ENCODE results near the gene KBTBD12. TPM values are rescaled to one million over a fixed set of nuclear protein-coding genes. Genes with fewer than 3 reads are reported as not detected.

KBTBD12 gene
- total RNA-seq, 1 donor from 2014 or later: not detected

GRCh38 chr3:127974226-127974625 lies 59.2 kb downstream of the KBTBD12 start:
- H3F3A ChIP-seq (ENCODE audit: low read depth): no peaks in the 10 kb centered on the region
- no peak overlapping the region for H3K27ac Mint-ChIP-seq
- H3K27me3 ChIP-seq: peaks cover 66% of the 10 kb centered on the region
- no peaks in the 10 kb centered on the region for H3K36me3 Mint-ChIP-seq
- H3K4me2 ChIP-seq: no peak overlapping the region
- no peaks in the 10 kb centered on the region for H3K4me1 Mint-ChIP-seq
- no peaks in the 10 kb centered on the region for H4K20me1 ChIP-seq (ENCODE audit: low read depth)
- H2AFZ ChIP-seq (replicated peaks): no peak overlapping the region
- no peak overlapping the region for H3K27ac ChIP-seq
- H3K79me2 ChIP-seq (ENCODE audit: low read depth): no peaks in the 10 kb centered on the region
- DNase-seq (ENCODE audit: low spot score): no peak
- no peaks in the 10 kb centered on the region for H3K36me3 ChIP-seq
- no peak overlapping the region for H3K9ac ChIP-seq
- H3K9me3 Mint-ChIP-seq: no peaks in the 10 kb centered on the region
- TF ChIP-seq EZH2phosphoT487 (IDR thresholded peaks at IDR 0.05) (no peak), EZH2 (IDR thresholded peaks at IDR 0.05) (no peak)
- TF ChIP-seq, protein P1, sequence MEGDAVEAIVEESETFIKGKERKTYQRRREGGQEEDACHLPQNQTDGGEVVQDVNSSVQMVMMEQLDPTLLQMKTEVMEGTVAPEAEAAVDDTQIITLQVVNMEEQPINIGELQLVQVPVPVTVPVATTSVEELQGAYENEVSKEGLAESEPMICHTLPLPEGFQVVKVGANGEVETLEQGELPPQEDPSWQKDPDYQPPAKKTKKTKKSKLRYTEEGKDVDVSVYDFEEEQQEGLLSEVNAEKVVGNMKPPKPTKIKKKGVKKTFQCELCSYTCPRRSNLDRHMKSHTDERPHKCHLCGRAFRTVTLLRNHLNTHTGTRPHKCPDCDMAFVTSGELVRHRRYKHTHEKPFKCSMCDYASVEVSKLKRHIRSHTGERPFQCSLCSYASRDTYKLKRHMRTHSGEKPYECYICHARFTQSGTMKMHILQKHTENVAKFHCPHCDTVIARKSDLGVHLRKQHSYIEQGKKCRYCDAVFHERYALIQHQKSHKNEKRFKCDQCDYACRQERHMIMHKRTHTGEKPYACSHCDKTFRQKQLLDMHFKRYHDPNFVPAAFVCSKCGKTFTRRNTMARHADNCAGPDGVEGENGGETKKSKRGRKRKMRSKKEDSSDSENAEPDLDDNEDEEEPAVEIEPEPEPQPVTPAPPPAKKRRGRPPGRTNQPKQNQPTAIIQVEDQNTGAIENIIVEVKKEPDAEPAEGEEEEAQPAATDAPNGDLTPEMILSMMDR (IDR thresholded peaks at IDR 0.05): no peak
- H3K4me1 ChIP-seq: no peaks in the 10 kb centered on the region
- H3K4me3 ChIP-seq: no peak overlapping the region
- H3K4me3 Mint-ChIP-seq: no peak overlapping the region
- H3K9me3 ChIP-seq (ENCODE audit: low read depth): no peaks in the 10 kb centered on the region
- H3K27me3 Mint-ChIP-seq (ENCODE audit: insufficient read depth, low read depth): peaks cover 2% of the 10 kb centered on the region

- H2AFZ ChIP-seq (replicated peaks): no peak overlapping the region
- DNase-seq (ENCODE audit: low spot score): no peak
- H3K4me2 ChIP-seq: no peak overlapping the region
- TF ChIP-seq EZH2phosphoT487 (IDR thresholded peaks at IDR 0.05) (no peak), EZH2 (IDR thresholded peaks at IDR 0.05) (no peak)
- TF ChIP-seq, protein P1 (IDR thresholded peaks at IDR 0.05): no peak
- H3K4me3 ChIP-seq: no peak overlapping the region
- no peaks in the 10 kb centered on the region for H3K4me1 Mint-ChIP-seq
- no peaks in the 10 kb centered on the region for H3K4me1 ChIP-seq
- H4K20me1 ChIP-seq (ENCODE audit: low read depth): no peaks in the 10 kb centered on the region
- H3K27me3 ChIP-seq: peaks cover 58% of the 10 kb centered on the region
- H3K27me3 Mint-ChIP-seq (ENCODE audit: insufficient read depth, low read depth): peaks cover 2% of the 10 kb centered on the region
- no peaks in the 10 kb centered on the region for H3K79me2 ChIP-seq (ENCODE audit: low read depth)
- peaks cover 2% of the 10 kb centered on the region for H3K9me3 Mint-ChIP-seq
- H3K36me3 ChIP-seq: no peaks in the 10 kb centered on the region
- H3F3A ChIP-seq (ENCODE audit: low read depth): no peaks in the 10 kb centered on the region
- no peak overlapping the region for H3K27ac ChIP-seq
- no peaks in the 10 kb centered on the region for H3K36me3 Mint-ChIP-seq
- no peaks in the 10 kb centered on the region for H3K9me3 ChIP-seq (ENCODE audit: low read depth)
- no peak overlapping the region for H3K9ac ChIP-seq
- no peak overlapping the region for H3K27ac Mint-ChIP-seq
- no peak overlapping the region for H3K4me3 Mint-ChIP-seq
Measured at GRCh38 chr3:127975153-127976029, 60.4 kb downstream of the KBTBD12 start.

GRCh38 chr3:127978636-127979035 lies 63.6 kb downstream of the KBTBD12 start:
- Histone ChIP-seq H4K20me1 (ENCODE audit: low read depth) (no peaks in the 10 kb centered on the region), H3F3A (ENCODE audit: low read depth) (no peaks in the 10 kb centered on the region), H3K36me3 (no peaks in the 10 kb centered on the region), H3K27me3 (peaks cover 32% of the 10 kb centered on the region), H2AFZ (replicated peaks) (no peak overlapping the region), H3K27ac (no peak overlapping the region), H3K4me1 (no peaks in the 10 kb centered on the region), H3K4me3 (no peak overlapping the region), H3K79me2 (ENCODE audit: low read depth) (no peaks in the 10 kb centered on the region), H3K4me2 (no peak overlapping the region), H3K9me3 (ENCODE audit: low read depth) (no peaks in the 10 kb centered on the region), H3K9ac (no peak overlapping the region)
- DNase-seq (ENCODE audit: low spot score): no peak
- H3K9me3 Mint-ChIP-seq: peaks cover 8% of the 10 kb centered on the region
- no peak overlapping the region for H3K27ac Mint-ChIP-seq
- no peak overlapping the region for H3K4me3 Mint-ChIP-seq
- TF ChIP-seq, protein P1 (IDR thresholded peaks at IDR 0.05): no peak
- no peak for TF ChIP-seq EZH2phosphoT487 (IDR thresholded peaks at IDR 0.05)
- no peak for TF ChIP-seq EZH2 (IDR thresholded peaks at IDR 0.05)
- H3K4me1 Mint-ChIP-seq: no peaks in the 10 kb centered on the region
- H3K36me3 Mint-ChIP-seq: no peaks in the 10 kb centered on the region
- peaks cover 2% of the 10 kb centered on the region for H3K27me3 Mint-ChIP-seq (ENCODE audit: insufficient read depth, low read depth)
